Parathyroid adenoma (tissue), 2 donors: ENCODE data around the gene ATP2C2.

ENCODE experiments used
- H2AFZ ChIP-seq: fragments of 300-600 bp; sonication (generic); one replicate; pipeline ENCODE4 v1.7.0; 2017; ENCODE audit warnings: antibody characterized with exemption, mild to moderate bottlenecking
- H3K27ac ChIP-seq: fragments of 300-600 bp; sonication (generic); one replicate; pipeline ENCODE4 v1.7.0; 2017
- H3K27me3 ChIP-seq: fragments of 300-600 bp; sonication (generic); one replicate; pipeline ENCODE4 v1.7.0; 2017; ENCODE audit warnings: low read length; ENCODE audit not compliant: control insufficient read depth, insufficient read depth
- H3K36me3 ChIP-seq: fragments of 300-600 bp; sonication (generic); one replicate; pipeline ENCODE4 v1.7.0; 2017; ENCODE audit warnings: low read length; ENCODE audit not compliant: control insufficient read depth, insufficient read depth
- H3K4me1 ChIP-seq: fragments of 300-600 bp; sonication (generic); one replicate; pipeline ENCODE4 v1.7.0; 2017; ENCODE audit warnings: control low read depth
- H3K4me2 ChIP-seq: fragments of 300-600 bp; sonication (generic); one replicate; pipeline ENCODE4 v1.7.0; 2017; ENCODE audit warnings: low read length
- H3K4me3 ChIP-seq: fragments of 300-600 bp; sonication (generic); one replicate; pipeline ENCODE4 v1.7.0; 2017; ENCODE audit warnings: low read depth, low read length
- H3K79me2 ChIP-seq: fragments of 300-600 bp; sonication (generic); one replicate; pipeline ENCODE4 v1.7.0; 2017; ENCODE audit warnings: control low read depth
- H3K9ac ChIP-seq: fragments of 300-600 bp; sonication (generic); one replicate; pipeline ENCODE4 v1.7.0; 2017; ENCODE audit warnings: mild to moderate bottlenecking
- H3K9me3 ChIP-seq: fragments of 300-600 bp; sonication (generic); one replicate; pipeline ENCODE4 v1.7.0; 2017; ENCODE audit warnings: low read length; ENCODE audit not compliant: control insufficient read depth
- TF ChIP-seq, protein P1 (sequence below): fragments of 300-600 bp; sonication (generic); IDR thresholded peaks from one replicate; pipeline ENCODE4 v1.7.0; 2017; ENCODE audit warnings: antibody characterized with exemption, mild to moderate bottlenecking
- donor health status: primary hyperparathyroidism.

Gene ATP2C2

DNA sequence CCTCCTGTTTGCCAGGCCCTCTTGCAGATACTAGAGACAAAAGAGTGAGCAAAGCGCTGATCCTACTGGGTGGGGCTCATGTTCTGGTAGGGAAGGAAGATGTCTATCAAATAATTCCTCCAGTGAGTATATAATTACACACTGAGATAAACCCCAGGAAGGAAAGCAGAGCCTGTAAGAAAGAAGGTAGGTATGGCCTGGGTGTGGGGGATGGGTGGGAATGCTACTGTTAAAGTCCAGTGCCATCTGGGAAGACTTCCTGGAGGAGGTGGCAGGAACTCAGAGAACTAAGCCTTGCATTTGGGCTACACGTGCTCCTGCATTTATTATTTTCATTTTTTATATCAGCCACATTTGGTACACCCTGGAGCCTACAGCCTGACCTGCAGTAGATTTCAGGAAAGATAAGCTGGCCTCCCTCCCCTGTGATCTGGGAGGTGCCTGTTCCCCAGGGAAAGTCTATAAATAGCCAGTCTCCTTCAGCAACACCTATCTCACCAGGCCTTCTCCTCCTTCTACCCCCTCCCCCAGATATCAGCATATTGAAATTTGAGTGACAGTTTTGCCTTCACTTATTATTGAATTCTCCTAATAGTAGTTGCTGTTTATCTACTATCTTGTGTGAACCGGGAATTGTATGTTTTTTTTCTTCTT lies 11.5 kb downstream of the ATP2C2 start:
- Histone ChIP-seq H3K36me3 (no peaks in the 10 kb centered on the region), H3K4me3 (no peak overlapping the region), H3K9me3 (no peaks in the 10 kb centered on the region), H3K79me2 (no peaks in the 10 kb centered on the region), H3K4me2 (no peak overlapping the region), H3K9ac (no peak overlapping the region), H3K27ac (no peak overlapping the region), H3K4me1 (peaks cover 7% of the 10 kb centered on the region), H3K27me3 (no peaks in the 10 kb centered on the region), H2AFZ (no peak overlapping the region)
- TF ChIP-seq, protein P1, sequence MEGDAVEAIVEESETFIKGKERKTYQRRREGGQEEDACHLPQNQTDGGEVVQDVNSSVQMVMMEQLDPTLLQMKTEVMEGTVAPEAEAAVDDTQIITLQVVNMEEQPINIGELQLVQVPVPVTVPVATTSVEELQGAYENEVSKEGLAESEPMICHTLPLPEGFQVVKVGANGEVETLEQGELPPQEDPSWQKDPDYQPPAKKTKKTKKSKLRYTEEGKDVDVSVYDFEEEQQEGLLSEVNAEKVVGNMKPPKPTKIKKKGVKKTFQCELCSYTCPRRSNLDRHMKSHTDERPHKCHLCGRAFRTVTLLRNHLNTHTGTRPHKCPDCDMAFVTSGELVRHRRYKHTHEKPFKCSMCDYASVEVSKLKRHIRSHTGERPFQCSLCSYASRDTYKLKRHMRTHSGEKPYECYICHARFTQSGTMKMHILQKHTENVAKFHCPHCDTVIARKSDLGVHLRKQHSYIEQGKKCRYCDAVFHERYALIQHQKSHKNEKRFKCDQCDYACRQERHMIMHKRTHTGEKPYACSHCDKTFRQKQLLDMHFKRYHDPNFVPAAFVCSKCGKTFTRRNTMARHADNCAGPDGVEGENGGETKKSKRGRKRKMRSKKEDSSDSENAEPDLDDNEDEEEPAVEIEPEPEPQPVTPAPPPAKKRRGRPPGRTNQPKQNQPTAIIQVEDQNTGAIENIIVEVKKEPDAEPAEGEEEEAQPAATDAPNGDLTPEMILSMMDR, result no peak

DNA sequence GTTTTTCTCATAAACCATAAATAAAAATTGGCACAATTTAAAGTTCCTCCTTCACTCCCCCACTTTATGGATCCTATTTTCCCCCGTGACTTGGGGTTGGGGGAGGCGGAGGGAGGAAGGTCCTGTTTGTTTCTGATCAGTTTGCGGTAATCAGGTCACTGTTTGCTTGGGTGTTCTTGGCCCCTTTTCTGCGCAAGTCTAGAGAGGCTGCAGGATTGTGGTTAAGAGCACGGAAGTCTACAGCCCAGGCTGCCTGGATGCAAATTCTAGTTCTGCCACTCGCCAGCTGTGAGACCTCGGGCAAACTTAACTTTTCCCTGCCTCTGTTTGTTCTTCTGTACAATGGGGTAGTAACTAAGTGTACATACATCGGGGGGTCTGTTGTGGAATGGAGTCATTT lies 12.1 kb downstream of the ATP2C2 start:
- TF ChIP-seq, protein P1, result no peak
- Histone ChIP-seq H2AFZ (no peak overlapping the region), H3K27me3 (no peaks in the 10 kb centered on the region), H3K4me1 (peaks cover 7% of the 10 kb centered on the region), H3K9ac (no peak overlapping the region), H3K36me3 (no peaks in the 10 kb centered on the region), H3K4me3 (no peak overlapping the region), H3K4me2 (no peak overlapping the region), H3K27ac (no peak overlapping the region), H3K9me3 (no peaks in the 10 kb centered on the region), H3K79me2 (no peaks in the 10 kb centered on the region)

DNA sequence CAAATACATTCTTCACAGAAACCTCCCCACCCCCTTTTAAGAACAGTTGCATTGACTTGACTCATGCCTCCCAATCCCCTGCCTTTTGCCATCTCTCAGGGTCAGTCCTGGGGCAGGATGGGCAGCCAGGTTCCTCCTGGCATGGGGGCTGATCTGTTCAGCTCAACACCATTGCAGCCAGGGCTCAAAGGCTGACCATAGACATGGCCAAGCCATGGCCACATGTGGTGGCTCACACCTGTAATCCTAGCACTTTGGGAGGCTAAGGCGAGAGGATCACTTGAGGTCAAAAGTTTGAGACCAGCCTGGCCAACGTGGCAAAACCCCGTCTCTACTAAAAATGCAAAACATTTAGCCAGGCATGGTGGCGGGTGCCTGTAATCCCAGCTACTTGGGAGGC lies 14.1 kb downstream of the ATP2C2 start:
- no peaks in the 10 kb centered on the region for H3K36me3 ChIP-seq
- H3K27ac ChIP-seq, result no peak overlapping the region
- no peak overlapping the region for H3K4me2 ChIP-seq
- H3K4me3 ChIP-seq, result no peak overlapping the region
- peaks cover 7% of the 10 kb centered on the region for H3K4me1 ChIP-seq
- no peaks in the 10 kb centered on the region for H3K9me3 ChIP-seq
- no peak overlapping the region for H2AFZ ChIP-seq
- H3K9ac ChIP-seq, result no peak overlapping the region
- H3K27me3 ChIP-seq, result no peaks in the 10 kb centered on the region
- TF ChIP-seq, protein P1, result no peak
- H3K79me2 ChIP-seq, result no peaks in the 10 kb centered on the region

DNA sequence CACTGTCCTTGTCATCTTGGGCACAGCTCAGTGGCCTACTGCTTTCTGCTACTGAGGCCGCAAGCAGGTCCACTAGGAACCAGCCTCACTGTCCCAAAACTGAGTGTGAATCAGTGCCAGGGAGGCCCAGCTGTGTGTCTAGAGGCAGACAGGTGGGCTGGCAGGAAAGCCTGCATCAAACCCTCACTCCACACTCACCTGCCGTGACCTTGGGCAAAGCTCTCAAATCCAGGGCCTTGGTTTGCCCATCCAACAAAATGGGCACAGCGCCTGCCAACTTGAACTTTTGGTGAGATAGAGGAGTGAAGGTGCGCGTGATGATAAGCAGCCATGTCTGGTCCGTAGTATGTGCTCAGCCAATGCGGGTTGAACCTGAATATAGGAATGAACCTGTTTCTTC lies 14.8 kb downstream of the ATP2C2 start:
- no peaks in the 10 kb centered on the region for H3K27me3 ChIP-seq
- no peaks in the 10 kb centered on the region for H3K9me3 ChIP-seq
- H3K27ac ChIP-seq, result no peak overlapping the region
- peaks cover 7% of the 10 kb centered on the region for H3K4me1 ChIP-seq
- H2AFZ ChIP-seq, result no peak overlapping the region
- TF ChIP-seq, protein P1, result no peak
- H3K9ac ChIP-seq, result no peak overlapping the region
- H3K4me3 ChIP-seq, result no peak overlapping the region
- no peaks in the 10 kb centered on the region for H3K36me3 ChIP-seq
- no peaks in the 10 kb centered on the region for H3K79me2 ChIP-seq
- no peak overlapping the region for H3K4me2 ChIP-seq

DNA sequence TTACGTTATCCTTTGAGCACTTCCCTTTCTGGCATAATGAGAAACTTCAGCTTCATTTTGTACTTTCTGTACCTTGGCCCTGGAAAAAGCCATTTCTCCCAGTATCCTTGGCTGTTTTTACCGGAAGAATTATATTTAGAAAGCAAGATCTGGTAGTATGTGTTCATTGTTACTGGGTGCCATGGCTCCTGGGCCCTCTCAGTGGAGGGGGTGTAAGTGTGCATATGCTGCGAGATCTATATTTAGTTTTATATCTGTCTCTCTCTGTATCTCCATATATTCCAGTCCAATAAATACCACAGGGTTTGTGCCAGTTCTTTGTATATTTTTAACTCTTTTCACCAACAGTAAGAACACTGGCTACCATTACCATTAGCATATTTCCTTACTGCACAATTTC lies 17.7 kb downstream of the ATP2C2 start:
- Histone ChIP-seq H3K27ac (no peak overlapping the region), H3K4me3 (no peak overlapping the region), H3K4me1 (no peaks in the 10 kb centered on the region), H3K36me3 (no peaks in the 10 kb centered on the region), H3K4me2 (no peak overlapping the region), H3K9me3 (no peaks in the 10 kb centered on the region), H3K9ac (no peak overlapping the region), H3K27me3 (no peaks in the 10 kb centered on the region), H2AFZ (no peak overlapping the region), H3K79me2 (no peaks in the 10 kb centered on the region)
- TF ChIP-seq, protein P1, result no peak
